H1 (cell line): Measurements from ENCODE around the gene GXYLT2.

ENCODE experiments used
- CTCF ChIP-seq, 3 experiments: IDR thresholded peaks; 1 replicate in 2 of 3; 2 replicates in 1 of 3; pipeline versions ENCODE4 v1.5.1 to v1.6.1; 2011; ENCODE audit warnings: low read length in 3 of 3, mild to moderate bottlenecking in 3 of 3, inconsistent platforms in 2 of 3, low read depth in 1 of 3, moderate library complexity in 1 of 3; ENCODE audit not compliant: insufficient read depth in 1 of 3; ENCODE audit errors: control extremely low read depth in 1 of 3
- EGR1 ChIP-seq: IDR thresholded peaks from 2 replicates; pipeline ENCODE4 v1.6.1; 2011; ENCODE audit warnings: low read depth, low read length, borderline replicate concordance
- EP300 ChIP-seq, 2 experiments: IDR thresholded peaks; 1 replicate in 1 of 2; 2 replicates in 1 of 2; pipeline ENCODE4 v1.6.1; 2011 to 2012; ENCODE audit warnings: low read depth in 2 of 2, low read length in 2 of 2, mild to moderate bottlenecking in 2 of 2, borderline replicate concordance in 1 of 2, inconsistent platforms in 1 of 2, moderate library complexity in 1 of 2
- HDAC2 ChIP-seq, 2 experiments: fragments of 300-600 bp in 1 of 2; sonication (generic) in 1 of 2; IDR thresholded peaks; 2 replicates each; pipeline ENCODE4 v1.6.1; 2011 to 2012; ENCODE audit warnings: low read depth in 2 of 2, low read length in 2 of 2, mild to moderate bottlenecking in 2 of 2, moderate library complexity in 2 of 2, borderline replicate concordance in 1 of 2, inconsistent platforms in 1 of 2
- HDAC6 ChIP-seq: IDR thresholded peaks from one replicate; pipeline ENCODE4 v1.7.1; 2012; ENCODE audit warnings: low read depth, mild to moderate bottlenecking, inconsistent platforms, low read length, moderate library complexity
- JUND ChIP-seq: IDR thresholded peaks from 2 replicates; pipeline ENCODE4 v1.6.1; 2011; ENCODE audit warnings: mild to moderate bottlenecking, improper control_type of control experiment, low read length
- KDM5A ChIP-seq: fragments of 200-600 bp; IDR thresholded peaks from 2 replicates; pipeline ENCODE4 v1.7.1; 2012; ENCODE audit warnings: mild to moderate bottlenecking, low read length, inconsistent platforms, mixed read lengths
- NANOG ChIP-seq: IDR thresholded peaks from 2 replicates; pipeline ENCODE4 v1.6.1; 2011; ENCODE audit warnings: low read length, low read depth, mild to moderate bottlenecking, inconsistent platforms; ENCODE audit not compliant: insufficient read depth, poor library complexity, severe bottlenecking
- POLR2A ChIP-seq, 2 experiments: IDR thresholded peaks; 1 replicate in 1 of 2; 2 replicates in 1 of 2; pipeline ENCODE4 v1.6.1; 2011; ENCODE audit warnings: low read depth in 2 of 2, low read length in 2 of 2, mild to moderate bottlenecking in 2 of 2; ENCODE audit errors: control extremely low read depth in 1 of 2
- POLR2AphosphoS5 ChIP-seq: IDR thresholded peaks from 2 replicates; pipeline ENCODE4 v1.6.1; 2011; ENCODE audit warnings: low read depth, low read length
- RAD21 ChIP-seq, 2 experiments: IDR thresholded peaks in 1 of 2; conservative IDR thresholded peaks in 1 of 2; 2 replicates each; pipeline ENCODE4 v1.6.1; 2011; ENCODE audit warnings: low read depth in 2 of 2, low read length in 2 of 2, improper control_type of control experiment in 1 of 2, inconsistent platforms in 1 of 2, mild to moderate bottlenecking in 1 of 2, moderate library complexity in 1 of 2
- RNF2 ChIP-seq: fragments of 200-900, 300-1000 bp; sonication (generic); IDR thresholded peaks from 2 replicates; pipeline ENCODE4 v1.7.1; 2016; ENCODE audit warnings: borderline replicate concordance, low read depth, mild to moderate bottlenecking, antibody characterized with exemption, low read length; ENCODE audit not compliant: poor library complexity, severe bottlenecking; ENCODE audit errors: missing control alignments
- RXRA ChIP-seq: IDR thresholded peaks from 2 replicates; pipeline ENCODE4 v1.6.1; 2011; ENCODE audit warnings: low read depth, mild to moderate bottlenecking, low read length, moderate library complexity; ENCODE audit not compliant: insufficient read depth
- SP1 ChIP-seq: IDR thresholded peaks from 2 replicates; pipeline ENCODE4 v1.6.1; 2011; ENCODE audit warnings: low read depth, low read length

GRCh38 chr3:72950801-72951200 is 63.0 kb downstream of the GXYLT2 start:
- TF ChIP-seq CTCF (IDR thresholded peaks at IDR 0.05; ENCODE audit: control extremely low read depth in 1 of 3, insufficient read depth in 1 of 3, low read depth in 1 of 3, low read length in 3 of 3) (no peak), RAD21 (IDR thresholded peaks at IDR 0.05 in 1 of 2, conservative IDR thresholded peaks at IDR 0.05 in 1 of 2; ENCODE audit: low read depth in 2 of 2, low read length in 2 of 2) (no peak), NANOG (no peak), RXRA (no peak), POLR2A (IDR thresholded peaks at IDR 0.05; ENCODE audit: control extremely low read depth in 1 of 2, low read depth in 2 of 2, low read length in 2 of 2) (no peak), HDAC6 (no peak), EP300 (IDR thresholded peaks at IDR 0.05; ENCODE audit: borderline replicate concordance in 1 of 2, low read depth in 2 of 2, low read length in 2 of 2) (no peak), SP1 (no peak), HDAC2 (IDR thresholded peaks at IDR 0.05; ENCODE audit: borderline replicate concordance in 1 of 2, low read depth in 2 of 2, low read length in 2 of 2) (no peak), RNF2 (no peak), KDM5A (no peak), EGR1 (no peak), POLR2AphosphoS5 (no peak), JUND (no peak)
